NCI-H345 treated with DMSO at 0.1 percent for 48 hours (cell line): ENCODE results near the gene NEU2.
"Not testable (repeated sequence)": the region's sequence is repeated elsewhere in the genome, so short reads cannot be mapped to it uniquely, and the experiment has no call there.

Experiments
- DNase-seq: peaks from one replicate; lab custom pipeline; 2025; ENCODE audit not compliant: unreplicated experiment; lab: John Stamatoyannopoulos, UW

NEU2 gene

GRCh38 chr2:233034091-233034882 is 1.8 kb downstream of the NEU2 start:
- no peak for DNase-seq

DNA sequence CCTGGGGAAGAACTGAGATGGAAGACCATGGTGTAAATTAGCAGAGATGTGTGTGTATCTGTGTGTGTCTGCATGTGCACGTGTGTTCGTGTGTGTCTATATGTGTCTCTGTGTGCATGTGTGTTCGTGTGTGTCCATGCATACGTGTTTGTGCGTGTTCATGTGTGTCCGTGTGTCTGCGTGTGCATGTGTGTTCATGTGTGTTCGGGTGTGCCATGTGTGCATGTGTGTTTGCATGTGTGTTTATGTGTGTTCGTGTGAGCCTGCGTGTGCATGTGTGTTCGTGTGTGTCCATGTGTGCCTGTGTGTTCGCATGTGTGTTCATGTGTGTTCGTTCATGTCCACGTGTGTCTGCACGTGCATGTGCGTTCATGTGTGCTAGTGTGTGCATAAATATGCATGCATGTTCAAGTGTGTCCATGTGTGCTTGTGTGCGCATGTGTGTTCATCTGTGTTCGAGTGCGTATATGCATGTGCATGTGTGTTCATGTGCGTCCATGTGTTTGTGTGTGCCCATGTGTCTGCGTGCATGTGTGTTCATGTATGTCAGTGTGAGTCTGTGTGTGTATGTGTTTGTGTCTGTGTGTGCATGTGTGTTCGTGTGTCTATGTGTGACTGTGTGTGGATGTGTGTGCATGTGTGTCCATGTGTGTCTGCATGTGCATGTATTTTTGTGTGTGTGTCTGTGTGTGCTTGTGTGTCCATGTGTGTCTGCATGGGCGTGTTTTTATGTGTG is 3.1 kb downstream of the NEU2 start:
- DNase-seq: no peak

DNA sequence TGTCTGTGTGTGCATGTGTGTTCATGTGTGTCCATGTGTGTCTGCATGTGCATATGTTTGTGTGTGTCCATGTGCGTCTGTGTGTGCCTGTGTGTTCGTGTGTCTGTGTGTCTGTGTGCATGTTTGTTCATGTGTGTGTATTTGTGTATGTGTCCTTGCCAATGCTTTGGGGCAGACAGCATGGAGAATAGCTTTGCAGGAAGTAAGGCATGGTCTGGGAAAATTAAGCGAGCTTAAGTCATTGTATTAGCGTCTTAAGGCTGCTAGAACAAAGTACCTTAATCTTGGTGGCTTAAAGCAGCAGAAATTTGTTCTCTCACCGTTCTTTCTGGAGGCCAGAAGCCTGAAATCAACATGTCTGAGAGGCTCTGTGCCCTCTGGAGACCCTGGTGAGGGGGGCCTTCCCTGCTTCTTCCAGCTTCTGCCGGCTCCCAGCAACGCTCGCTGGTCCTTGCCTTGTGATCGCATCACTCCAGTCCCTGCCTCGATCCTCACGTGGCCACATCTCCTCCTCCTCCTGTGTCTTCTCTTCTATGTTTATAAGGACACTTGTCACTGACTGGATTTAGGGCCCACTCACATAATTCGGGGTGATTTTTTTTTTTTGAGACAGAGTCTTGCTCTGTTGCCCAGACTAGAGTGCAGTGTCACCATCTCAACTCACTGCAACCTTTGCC is 3.8 kb downstream of the NEU2 start:
- DNase-seq: no peak

GRCh38 chr2:233037078-233037477 is 4.6 kb downstream of the NEU2 start:
- DNase-seq: no peak

DNA sequence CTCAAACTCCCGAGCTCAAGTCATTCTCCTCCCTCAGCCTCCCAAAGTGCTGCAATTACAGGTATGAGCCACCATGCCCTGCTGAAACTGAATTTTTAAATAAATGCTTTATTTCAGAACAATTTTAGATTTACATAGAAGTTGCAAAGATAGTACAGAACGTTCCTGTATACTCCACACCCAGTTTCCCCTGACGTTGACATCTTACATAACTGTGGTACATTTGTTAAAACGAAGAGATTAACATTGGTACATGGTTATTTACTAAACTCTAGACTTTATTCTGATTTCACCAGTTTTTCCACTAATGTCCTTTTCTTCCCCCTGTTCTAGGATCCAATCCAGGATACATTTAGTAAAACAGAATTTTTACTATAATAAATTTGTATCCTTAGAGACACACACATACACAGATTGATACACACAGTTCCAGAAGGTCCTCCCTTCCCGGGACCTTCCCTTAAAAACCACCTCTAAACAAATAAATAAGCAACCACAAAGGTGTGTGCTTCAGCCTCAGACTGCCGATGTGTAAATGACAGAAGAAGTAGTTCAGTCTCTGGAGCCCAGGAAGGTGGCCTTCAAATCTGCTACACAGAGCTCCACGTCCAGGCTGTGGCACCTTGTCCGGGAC is 6.9 kb downstream of the NEU2 start:
- no peak for DNase-seq

- DNase-seq: no peak
These were observed 7.5 kb downstream of the NEU2 start for GRCh38 chr2:233039846-233040530.

- no peak for DNase-seq
These were observed 8.1 kb downstream of the NEU2 start for GRCh38 chr2:233040571-233040970.

- DNase-seq: no peak
These were observed 9.4 kb downstream of the NEU2 start for GRCh38 chr2:233041722-233042323.

DNA sequence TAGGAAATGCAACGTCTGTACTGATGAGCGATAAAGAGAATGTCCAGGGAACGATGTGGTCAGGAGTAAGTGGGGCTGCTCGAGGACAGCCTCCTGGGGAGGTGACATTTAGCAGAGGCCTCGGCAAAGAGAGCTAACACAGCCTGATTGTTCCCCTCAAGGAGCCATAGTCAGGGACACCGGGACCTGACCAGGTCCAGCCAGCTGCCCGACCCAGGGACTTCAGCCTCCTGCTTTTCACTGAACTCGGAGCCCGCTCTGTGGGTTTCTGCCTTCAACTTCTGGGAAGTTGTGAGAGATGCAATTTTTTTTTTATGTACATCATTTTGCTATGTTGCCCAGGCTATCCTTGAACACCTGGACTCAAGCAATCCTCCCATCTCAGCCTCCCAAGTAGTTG is 10.1 kb downstream of the NEU2 start:
- DNase-seq: no peak

- no peak for DNase-seq
These were observed 12.6 kb downstream of the NEU2 start for GRCh38 chr2:233044974-233045605.

DNA sequence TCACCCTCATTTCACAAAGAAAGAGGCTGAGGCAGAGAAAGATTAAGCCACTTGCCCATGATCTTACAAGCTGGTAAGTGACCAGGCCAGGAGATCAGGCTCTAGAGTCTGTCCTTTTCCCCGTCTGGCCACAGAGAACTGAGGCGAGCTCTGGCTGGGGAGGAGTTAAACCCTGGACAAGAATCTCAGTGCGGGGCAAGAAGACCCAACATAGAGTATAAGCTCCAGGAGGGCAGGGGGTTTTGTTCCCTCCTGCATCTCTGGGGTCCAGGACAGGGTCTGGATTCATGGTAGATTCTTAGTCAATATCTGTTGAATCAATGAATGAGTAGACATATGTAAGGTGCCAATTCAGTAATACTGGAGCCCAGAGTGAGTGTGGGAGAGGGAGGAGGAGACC is 14.7 kb downstream of the NEU2 start:
- DNase-seq: no peak

- DNase-seq: no peak
These were observed 15.2 kb downstream of the NEU2 start for GRCh38 chr2:233047667-233048066.

GRCh38 chr2:233048569-233049193 is 16.2 kb downstream of the NEU2 start:
- DNase-seq: no peak

DNA sequence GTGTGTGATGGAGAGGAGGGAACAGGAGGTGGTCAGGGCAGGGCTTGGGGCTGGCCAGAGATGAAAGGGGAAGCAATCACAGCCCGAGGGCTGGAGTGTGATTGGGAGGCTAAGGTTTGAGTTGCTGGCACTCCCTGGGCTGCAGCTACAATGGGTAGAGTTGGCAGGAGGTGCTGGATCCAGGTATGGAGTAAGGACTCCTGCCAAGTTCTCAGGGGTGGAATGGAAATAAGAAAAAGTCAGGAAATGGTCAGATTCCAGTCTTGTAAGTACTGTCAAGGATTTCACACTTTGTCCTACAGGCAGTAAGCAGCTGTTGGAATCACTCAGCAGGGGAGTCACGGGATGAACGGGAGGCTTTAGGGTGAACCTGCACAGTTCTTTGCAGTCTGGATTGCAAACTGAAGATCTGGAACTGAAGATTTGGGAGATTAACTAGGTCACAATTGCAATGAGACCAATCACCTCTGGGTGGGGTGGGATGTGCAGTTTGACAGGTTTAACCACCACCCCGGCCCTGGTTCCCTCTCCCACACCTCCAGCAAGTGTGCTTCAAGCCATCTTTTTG is 16.8 kb downstream of the NEU2 start:
- DNase-seq: no peak

- no peak for DNase-seq
These were observed 19.0 kb downstream of the NEU2 start for GRCh38 chr2:233051241-233052149.

DNA sequence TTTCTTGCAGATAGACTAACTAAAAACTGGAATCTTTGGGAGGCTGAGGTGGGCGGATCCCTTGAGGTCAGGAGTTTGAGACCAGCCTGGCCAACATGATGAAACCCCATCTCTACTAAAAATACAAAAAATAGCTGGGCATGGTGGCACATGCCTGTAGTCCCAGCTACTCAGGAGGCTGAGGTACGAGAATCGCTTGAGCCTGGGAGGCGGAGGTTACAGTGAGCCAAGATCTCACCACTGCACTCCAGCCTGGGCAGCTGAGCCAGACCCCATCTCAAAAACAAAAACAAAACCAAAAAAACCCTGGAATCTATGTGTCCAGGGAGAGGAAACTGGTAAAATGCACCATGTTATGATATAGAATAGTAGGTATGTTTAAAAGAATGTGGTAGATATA is 20.0 kb downstream of the NEU2 start:
- not testable (repeated sequence) for DNase-seq

- DNase-seq: no peak
These were observed 21.7 kb downstream of the NEU2 start for GRCh38 chr2:233053928-233054784.
